Cardiac septum (tissue), 1 donor: ENCODE measurements around the gene USP31. TPM values are rescaled to one million over a fixed set of nuclear protein-coding genes. Genes with fewer than 3 reads are reported as not detected.
"Not testable (repeated sequence)": the region's sequence is repeated elsewhere in the genome, so short reads cannot be mapped to it uniquely, and the experiment has no call there.

Experiments used
- DNase-seq: peaks from one replicate; pipeline ENCODE4 v3.0.0-alpha.2; 2020; ENCODE audit warnings: low spot score
- intact Hi-C: fragments of 100-400 bp; cut with DNase I; formaldehyde crosslinking; loops from one replicate; pipeline ENCODE4 v1.14.0; 2022
- total RNA-seq: library from RNA; stranded (reverse); fragmentation: NEBNext Ultra II Directional; extraction: Animal tissue kit (Norgen Biotek cat#: 25700); gene quantifications from one replicate; pipeline ENCODE4 v1.2.1, GENCODE V29; 2021
- donor health status: DM: no; HTN: no; CAD: no.

The USP31 gene
- total RNA-seq, 1 donor from 2014 or later: 21.6 TPM

DNA sequence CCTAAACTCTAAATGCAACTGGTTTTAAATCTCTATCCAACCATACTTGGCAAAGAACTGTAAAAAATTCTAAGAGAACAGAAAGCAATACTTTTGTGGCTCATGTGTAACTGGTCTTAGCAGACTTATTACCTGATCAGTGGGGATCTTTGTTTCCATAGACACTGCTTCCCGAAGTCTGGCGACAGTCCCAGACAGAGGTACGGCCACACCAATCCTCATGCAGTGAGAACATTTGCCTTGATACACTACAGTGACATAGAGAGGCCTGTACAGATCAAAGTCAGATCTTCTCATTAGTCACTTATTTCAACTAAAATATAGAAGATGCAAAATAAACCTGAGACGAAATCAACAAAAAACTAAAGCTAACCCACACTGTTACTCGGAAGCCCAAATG is 43.9 kb downstream of the USP31 start:
- intact Hi-C loops: no loop called here
- no peak for DNase-seq

DNA sequence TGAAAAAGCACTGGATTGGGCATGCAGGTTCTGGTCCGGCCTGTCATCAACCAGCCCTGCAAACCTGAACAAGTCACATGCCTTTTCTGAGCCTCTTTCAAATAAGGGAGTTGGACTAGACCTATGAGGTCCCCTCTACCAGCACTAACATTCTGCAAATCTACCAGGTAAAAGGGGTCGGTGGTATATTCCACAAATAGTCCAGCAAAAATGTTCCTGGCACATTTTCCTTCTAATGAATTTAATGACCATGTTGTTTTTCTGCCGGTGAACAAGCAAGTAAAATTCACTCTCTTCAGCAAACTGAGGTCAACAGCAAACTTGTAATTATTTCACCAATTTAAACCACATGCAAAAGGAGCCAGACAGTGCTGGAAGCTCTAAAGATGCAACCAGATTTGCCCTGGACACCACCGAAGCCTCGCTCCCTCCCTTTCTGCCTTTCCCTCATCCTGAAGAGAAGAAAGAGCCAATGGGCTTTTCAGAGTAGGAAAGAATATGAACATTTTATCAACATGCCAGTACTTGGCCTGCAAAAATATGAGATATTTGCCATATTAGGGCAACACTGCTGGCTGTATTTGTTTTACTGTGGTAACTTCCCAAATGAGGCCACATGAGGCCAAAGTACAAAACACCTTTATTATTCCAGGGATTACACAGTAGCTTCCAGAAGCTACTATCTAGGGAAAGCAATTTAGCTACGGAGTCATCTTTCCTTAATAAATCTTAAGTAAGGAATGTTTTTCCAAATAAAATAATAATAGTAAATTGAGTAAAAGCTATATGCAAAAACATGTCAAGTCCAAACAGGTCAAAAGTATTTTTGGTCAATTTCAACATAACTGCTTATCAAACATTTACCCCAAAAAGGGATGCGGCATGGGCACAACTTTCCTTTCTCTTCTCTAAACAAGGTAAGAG is 45.0 kb downstream of the USP31 start:
- intact Hi-C loops: no loop called here
- no peak for DNase-seq

DNA sequence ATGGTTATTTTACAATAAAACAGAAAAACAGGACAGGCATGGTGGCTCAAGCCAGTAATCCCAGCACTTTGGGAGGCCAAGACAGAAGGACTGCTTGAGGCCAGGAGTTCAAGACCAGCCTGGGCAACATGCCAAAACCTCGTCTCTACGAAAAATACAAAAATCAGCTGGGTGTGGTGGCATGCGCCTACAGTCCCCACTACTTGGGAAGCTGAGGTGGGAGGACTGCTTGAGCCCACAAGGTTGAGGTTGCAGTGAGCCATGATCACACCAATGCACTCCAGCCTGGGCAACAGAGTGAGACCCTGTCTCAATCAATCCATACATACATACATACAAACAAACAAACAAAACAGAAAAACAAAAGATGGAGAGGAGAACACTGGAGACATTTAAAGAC is 45.6 kb downstream of the USP31 start:
- intact Hi-C loops: no loop called here
- no peak for DNase-seq

DNA sequence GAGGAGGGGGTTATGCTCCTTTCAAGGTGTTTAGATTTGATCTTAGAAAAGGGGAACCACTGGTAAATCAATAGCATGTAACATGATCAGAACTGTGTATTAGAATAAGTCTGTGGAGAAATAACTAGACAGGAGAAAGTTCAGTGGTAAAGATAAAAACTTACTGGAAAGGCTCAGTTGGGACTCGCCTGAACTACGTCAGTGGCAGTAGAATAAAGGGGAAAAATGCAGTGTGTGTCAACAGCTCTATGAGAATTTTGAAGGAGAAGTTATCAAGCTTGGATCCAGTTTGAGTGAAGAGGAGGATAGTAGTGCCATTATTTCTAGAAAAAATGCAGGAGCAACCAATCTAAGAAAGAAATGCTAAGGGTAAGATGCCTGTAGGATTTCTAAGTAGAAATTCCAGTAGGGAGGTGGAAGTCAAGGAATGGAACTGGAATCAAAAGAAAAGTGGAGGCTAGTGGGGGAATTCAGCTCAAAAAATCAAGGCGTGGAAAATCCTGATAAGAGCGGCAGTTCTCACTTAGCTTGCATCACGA is 48.2 kb downstream of the USP31 start:
- intact Hi-C loops: no loop called here
- DNase-seq: no peak

DNA sequence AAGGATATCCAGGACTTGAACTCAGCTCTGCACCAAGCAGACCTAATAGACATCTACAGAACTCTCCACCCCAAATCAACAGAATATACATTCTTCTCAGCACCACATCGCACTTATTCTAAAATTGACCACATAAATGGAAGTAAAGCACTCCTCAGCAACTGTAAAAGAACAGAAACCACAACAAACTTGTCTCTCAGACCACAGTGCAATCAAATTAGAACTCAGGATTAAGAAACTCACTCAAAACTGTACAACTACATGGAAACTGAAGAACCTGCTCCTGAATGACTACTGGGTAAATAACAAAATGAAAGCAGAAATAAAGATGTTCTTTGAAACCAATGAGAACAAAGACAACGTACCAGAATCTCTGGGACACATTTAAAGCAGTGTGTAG is 52.8 kb downstream of the USP31 start:
- intact Hi-C loops, DNase-seq: not testable (repeated sequence)

DNA sequence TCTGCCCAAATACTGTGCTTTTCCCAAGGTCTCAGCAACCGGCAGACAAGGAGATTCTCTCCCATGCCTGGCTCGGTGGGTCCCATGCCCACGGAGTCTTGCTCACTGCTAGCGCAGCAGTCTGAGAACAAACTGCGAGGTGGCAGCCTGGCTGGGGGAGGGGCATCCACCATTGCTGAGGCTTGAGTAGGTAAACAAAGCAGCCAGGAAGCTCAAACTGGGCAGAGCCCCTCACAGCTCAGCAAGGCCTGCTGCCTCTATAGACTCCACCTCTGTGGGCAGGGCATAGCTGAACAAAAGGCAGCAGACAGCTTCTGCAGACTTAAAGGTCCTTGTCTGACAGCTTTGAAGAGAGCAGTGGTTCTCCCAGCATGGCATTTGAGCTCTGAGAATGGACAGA is 55.1 kb downstream of the USP31 start:
- intact Hi-C loops, DNase-seq: not testable (repeated sequence)

DNA sequence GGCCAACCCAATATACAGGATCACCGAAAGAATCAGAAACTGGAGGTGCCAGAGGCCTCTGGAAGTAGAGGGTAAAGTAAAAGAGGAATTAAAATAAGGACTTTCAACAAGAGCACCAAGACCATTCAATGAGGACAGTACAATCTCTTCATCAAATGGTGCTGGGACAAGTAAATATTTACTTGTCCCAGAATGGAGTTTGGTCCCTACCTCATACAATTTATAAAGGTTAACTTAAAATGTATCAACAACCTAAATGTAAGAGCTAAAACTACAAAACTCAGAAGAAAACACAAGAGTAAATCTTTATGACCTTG is 56.5 kb downstream of the USP31 start:
- intact Hi-C loops: no loop called here
- no peak for DNase-seq

DNA sequence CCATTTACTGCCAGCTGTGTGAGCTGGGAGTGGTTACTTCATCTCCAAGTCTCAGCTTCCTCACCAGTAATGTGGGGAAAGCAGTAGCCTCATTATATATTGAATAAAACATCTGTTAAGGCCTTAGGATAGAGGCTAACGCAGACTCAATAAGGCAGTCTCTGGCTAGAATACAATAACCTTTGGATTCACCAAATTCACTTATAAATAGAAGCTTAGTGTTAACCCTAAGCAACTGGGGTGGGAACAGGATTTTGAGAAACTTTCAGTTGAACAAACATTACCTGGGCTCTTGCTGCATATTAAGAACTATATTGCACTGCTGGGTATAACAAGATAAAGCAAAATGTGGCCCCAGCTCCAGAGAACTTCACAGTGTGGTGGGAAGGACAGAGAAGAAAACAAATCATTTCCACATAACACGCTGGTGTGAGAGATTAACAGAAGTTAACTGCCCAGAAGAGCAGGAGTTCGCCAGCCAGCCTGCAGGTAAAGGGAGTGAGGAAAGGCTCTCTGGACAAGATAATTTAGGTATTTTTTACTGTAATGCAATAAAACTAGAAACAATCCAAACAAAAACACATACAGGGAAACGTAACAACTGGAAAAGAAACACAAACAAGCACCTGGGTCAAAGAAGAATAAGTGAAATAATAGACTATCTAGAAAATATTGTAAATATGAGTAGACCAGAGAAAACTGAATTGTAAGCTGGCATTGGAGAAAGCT is 57.0 kb downstream of the USP31 start:
- intact Hi-C loops: no loop called here
- DNase-seq: no peak

DNA sequence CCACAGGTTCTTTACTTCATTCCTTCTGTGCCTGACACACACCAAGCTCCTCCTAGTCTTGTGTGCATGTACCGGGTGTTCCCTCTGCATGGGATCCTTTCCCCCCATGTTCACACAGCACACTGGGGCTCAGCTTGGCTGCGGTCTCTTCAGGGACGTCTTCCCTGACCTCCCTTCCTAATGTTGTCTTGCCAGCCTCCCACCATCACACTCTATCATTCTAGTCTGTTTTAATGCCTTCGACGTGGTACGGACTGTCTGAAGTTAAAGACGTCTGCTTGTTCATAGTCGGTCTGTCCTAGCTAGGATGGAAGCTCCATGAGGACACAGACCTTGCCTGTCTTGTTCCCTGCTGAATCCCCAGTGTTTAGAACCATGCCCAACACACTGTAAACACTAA is 60.1 kb downstream of the USP31 start:
- intact Hi-C loops: no loop called here
- no peak for DNase-seq

DNA sequence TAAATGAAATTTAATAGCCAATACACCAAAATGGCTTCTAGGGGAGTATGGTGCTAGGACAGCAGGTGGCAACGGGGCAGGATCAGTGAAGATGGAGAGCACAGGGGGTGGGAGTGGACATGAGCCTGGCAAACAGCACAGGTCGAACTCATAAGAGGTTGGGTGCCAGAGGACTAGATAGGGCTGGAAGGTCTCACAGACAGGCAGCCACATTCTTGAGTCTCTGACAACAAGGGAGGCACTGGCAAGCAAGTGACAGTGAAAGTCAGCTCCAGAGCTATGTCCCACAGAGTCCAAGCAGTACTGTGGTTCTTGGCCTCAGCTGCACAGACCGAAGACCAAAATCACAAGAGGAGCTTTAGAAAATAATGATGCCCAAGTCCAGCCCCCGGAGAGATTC is 61.2 kb downstream of the USP31 start:
- intact Hi-C loops: no loop called here
- no peak for DNase-seq

DNA sequence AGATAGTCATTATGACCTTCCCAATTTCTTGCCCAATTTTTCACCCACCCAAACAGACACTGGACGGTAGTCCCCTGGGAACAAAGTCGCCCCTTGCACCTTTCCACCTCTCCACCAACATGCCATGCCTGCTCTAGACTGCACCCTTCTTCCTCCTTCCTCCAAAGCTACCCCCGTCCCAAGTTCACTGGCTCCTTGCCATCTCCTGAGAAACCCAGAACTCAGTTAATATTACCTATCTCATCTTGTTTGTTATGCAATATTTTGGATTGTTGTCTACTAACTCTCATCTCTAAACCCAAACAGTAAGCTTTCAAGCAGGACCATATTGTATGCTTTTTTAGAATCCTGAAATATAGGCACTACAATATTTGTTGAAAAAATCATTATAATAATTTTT is 63.3 kb downstream of the USP31 start:
- DNase-seq: no peak
- intact Hi-C loops: no loop called here

DNA sequence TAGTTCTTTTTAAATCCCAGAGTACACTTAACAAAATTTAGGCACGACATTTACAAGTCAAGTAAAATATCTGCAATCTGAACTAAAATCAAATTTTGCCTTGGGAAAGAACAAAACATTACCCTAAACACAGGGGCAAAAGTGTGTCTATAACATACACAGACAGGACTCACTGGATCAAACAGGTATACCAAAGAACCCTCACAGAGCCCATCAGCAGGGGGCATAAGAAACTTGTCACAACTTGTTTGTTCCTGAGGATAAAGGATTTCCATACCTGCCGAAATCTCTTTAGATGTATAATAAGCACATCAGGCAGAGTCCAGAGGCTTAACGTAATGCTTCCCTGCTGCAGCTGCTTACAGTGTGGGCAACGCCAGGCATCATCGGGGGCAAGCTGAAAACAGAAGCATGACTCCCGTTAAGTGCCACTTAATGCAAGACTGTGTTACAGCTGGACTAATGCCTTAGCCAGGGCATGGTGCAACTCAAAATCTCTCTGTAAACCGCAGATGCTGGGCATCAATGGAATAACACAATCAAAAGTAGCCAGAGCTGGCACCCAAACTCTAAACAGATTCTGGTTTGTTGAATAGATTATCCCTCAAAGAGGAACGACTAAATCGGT is 67.0 kb downstream of the USP31 start:
- intact Hi-C loops: no loop called here
- no peak for DNase-seq

DNA sequence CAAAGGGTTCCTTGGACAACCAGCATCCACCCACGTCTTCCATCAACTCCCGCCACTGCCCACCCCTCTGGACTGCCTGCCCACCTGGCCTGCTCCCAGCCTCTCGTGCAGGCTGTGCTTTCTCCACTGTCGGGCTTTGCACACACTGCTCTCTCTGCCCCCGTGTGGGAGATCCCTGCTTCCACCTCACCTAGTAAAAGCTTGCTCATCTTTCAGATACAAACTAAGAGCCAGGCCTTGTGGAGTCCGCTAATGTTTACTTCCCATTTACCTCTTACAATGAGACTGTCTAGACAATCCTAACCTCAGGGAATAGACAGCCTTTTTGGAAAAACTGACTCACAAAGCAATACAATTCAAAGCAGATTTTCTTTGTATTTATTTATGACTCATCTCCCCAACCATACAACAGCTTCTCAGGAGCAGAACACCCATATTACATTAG is 67.6 kb downstream of the USP31 start:
- no peak for DNase-seq
- intact Hi-C loops: no loop called here

DNA sequence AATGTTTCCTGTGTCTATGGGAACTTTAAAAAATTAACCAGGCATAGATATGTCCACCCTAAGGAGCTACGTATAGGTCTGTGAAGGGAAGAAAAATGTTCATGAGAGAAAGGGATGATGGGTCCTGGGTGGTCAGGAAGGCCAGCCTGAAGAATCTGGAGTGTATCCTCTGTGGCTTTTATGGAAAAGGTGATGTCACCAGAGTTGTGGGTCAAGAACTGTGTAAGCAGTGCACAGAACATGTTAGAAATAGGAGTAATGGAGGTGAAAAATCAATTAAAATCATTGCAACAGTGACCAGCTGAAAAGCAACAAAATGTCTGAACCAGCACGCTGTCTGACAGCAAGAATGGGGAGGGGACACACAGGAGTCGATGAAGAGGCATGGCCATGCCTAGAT is 68.5 kb downstream of the USP31 start:
- intact Hi-C loops: no loop called here
- DNase-seq: no peak

DNA sequence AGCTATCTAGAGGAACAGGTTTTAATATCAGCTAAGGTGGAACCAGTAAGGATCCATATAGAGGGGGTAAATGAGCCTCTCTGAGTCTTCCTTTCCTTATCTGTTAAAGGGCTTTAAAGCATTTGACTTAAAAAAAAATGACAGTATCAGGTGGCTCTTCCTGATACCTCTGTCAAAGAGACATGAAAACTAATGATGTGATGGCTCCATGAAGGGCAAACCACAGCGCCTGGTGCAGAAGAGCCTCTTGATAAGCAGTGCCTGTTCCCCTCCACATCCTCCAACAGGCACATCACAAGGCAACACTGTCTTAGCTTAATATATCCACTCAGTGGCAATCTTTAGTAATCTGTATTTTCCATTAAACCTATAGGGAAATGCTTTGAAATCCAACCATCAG is 68.9 kb downstream of the USP31 start:
- no peak for DNase-seq
- intact Hi-C loops: no loop called here

DNA sequence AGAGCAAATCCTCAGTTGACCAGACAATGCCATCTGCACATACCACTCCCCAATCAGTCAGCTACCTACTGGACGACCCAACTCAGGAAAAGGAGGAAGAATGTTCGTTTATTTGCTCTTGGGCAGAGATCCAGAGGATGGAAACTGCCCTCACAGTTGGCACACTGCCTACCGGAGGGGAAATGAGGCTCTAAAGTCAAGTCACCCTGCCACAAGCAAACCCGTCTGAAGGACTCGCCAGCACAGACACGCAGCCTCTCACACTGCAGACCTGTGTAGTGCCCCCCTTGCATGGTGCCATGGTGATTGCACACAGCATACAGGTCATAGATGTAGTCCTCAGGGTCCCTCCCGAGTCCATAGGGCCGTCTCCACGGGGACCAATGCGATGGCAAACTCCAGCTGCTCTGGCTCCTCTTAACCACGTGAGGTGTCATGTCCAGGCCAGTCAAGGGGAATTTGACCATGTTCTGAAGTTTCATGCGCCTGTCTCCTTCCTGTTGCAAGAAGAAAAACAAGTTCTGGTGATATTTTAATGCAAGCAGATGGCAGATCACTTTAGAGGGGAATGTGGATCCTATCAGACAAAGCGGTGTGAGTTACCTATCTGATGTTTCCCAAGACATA is 69.5 kb downstream of the USP31 start:
- intact Hi-C loops: no loop called here
- DNase-seq: no peak

DNA sequence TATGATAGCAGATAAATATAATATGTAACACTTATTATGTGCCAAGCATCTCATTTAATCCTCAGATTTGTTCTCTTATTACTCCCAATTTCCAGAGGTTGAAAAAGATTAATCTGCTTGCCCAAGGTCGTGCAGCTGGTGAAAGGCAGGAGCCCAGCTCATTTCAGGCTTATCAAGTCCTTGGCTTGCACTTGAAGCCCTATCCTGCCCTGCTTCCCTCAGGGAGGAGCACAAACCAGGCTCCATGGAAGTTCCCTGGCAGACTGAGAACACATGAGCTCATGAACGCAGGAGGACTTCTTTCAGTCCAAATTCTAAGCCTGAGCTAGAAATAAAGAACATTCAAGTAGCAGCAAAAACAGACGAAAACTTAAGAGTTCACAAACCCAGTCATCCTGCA is 74.8 kb downstream of the USP31 start:
- intact Hi-C loops: loop anchor here (5.0 kb wide), 2 partner anchors 43 to 58 kb away; no protein-coding TSS in a partner anchor
- DNase-seq: no peak

DNA sequence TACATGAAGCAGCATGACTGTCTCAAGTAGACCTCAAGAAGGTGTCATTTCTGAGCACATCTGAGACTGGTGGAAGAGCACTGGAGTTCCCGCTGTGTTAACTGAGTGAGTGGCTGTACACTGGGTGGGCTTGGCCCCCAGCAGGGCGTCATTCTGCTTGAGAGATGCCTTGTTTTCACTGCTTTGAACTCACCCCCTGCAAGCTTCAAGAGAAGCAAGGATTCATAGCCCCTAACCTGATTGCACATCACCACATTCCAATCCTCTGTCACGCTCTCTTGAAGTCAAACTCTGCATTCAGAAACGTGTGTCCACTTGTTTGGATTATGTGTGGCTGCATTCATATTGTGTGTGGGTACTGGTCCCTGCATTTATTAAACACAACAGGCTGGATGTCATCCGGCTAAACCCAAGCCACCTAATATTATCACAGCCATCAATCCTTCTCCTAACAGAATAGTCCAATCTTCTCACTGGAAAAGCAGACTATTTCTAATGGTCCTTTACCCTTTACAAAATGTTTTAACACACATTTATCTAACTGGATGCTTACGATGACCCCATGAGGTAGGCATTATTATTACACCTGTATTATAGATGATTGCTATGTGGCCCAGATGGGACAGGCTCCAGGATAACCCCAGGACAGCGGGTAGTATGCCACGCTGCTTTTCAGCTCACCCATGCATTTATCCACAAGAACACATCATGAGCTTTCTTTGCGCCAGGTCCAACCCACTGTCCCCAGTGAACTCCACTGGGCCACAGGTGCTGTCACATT is 76.3 kb downstream of the USP31 start:
- intact Hi-C loops: loop anchor here (2.0 to 5.0 kb wide), 3 partner anchors 44 to 76 kb away; partner anchors contain the start of gene USP31
- no peak for DNase-seq

DNA sequence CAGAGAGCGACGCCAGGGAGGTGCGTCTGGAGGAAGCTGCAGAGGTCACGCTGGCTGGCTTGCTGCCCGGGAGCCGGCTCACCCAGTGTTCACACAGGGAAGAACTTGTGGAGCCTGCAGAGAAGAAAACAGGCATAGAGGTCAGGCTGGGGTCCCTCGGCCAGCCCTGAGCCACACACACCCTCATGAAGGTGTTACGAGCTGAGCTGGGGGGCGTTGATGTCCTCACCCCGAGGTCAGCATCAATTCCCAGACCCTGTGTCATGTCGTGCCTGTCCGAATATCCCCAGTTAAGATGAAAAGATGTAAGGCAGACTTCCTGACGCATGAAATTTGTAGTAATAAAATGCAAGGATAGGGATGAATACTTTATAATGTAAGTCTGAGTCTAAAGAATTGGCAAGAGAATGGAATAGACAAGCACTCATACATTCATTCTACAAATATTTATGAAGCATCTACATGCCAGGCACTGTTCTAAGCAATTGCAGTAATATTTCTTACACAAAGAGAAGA is 77.1 kb downstream of the USP31 start:
- intact Hi-C loops: loop anchor here (2.0 to 5.0 kb wide), 3 partner anchors 45 to 77 kb away; partner anchors contain the start of gene USP31
- peak; percentile 92 for DNase-seq
